ENCODE data around the gene LIN7C. TPM values are rescaled to one million over a fixed set of nuclear protein-coding genes. Genes with fewer than 3 reads are reported as not detected.
A peak's percentile ranks its signal among the peaks of the same experiment; 100 is the strongest.

The LIN7C gene
- total and polyA plus RNA-seq, 2 of the 13 experiments (the other 11 are each of a cell fraction or from before 2014, with no cell fraction given): 14.8 to 37.2 TPM

GRCh38 chr11:27467181-27467913, 39.2 kb downstream of the LIN7C start (continued):
- TF ChIP-seq MYPOP (CRISPR knock-in tag; IDR thresholded peaks at IDR 0.05) (no peak), HNRNPK (IDR thresholded peaks at IDR 0.05; ENCODE audit: low read depth, low read length, poor library complexity, severe bottlenecking) (no peak), RELA (CRISPR knock-in tag; IDR thresholded peaks at IDR 0.05) (no peak), TOPORS (CRISPR knock-in tag; IDR thresholded peaks at IDR 0.05) (no peak), RFX1 (IDR thresholded peaks at IDR 0.05) (no peak), ZNF280B (CRISPR knock-in tag; IDR thresholded peaks at IDR 0.05; ENCODE audit: borderline replicate concordance) (no peak), ZXDC (CRISPR knock-in tag; IDR thresholded peaks at IDR 0.05) (no peak), GFI1 (CRISPR knock-in tag; IDR thresholded peaks at IDR 0.05; ENCODE audit: borderline replicate concordance) (no peak), ZNF558 (CRISPR knock-in tag; IDR thresholded peaks at IDR 0.05; ENCODE audit: borderline replicate concordance) (no peak), ZFP1 (CRISPR knock-in tag; IDR thresholded peaks at IDR 0.05) (no peak), HNF1B (CRISPR knock-in tag; IDR thresholded peaks at IDR 0.05) (no peak), KDM6A (CRISPR knock-in tag; IDR thresholded peaks at IDR 0.05; ENCODE audit: low read depth) (no peak), ETS1 (CRISPR knock-in tag; IDR thresholded peaks at IDR 0.05) (no peak), HDAC2 (CRISPR knock-in tag; IDR thresholded peaks at IDR 0.05) (no peak), ARID4A (CRISPR knock-in tag; IDR thresholded peaks at IDR 0.05; ENCODE audit: borderline replicate concordance) (no peak; the same call in 1 of the 2 replicates), SALL1 (CRISPR knock-in tag; IDR thresholded peaks at IDR 0.05) (peak; percentile 43), SAFB2 (CRISPR knock-in tag; IDR thresholded peaks at IDR 0.05; ENCODE audit: borderline replicate concordance, low read depth) (no peak)
